HEK293T (cell line): ENCODE measurements around the gene CHAC1.

ENCODE experiments used
- BHLHE40 ChIP-seq: fragments of 450-650 bp; IDR thresholded peaks from 2 replicates; pipeline ENCODE4 v1.6.1; 2016; ENCODE audit warnings: mild to moderate bottlenecking, moderate library complexity, borderline replicate concordance
- TARDBP ChIP-seq: fragments of 450-650 bp; IDR thresholded peaks from 2 replicates; pipeline ENCODE4 v1.6.1; 2016
- TF ChIP-seq, protein P1 (sequence below): fragments of 450-650 bp; IDR thresholded peaks from 2 replicates; pipeline ENCODE4 v1.6.1; 2016

DNA sequence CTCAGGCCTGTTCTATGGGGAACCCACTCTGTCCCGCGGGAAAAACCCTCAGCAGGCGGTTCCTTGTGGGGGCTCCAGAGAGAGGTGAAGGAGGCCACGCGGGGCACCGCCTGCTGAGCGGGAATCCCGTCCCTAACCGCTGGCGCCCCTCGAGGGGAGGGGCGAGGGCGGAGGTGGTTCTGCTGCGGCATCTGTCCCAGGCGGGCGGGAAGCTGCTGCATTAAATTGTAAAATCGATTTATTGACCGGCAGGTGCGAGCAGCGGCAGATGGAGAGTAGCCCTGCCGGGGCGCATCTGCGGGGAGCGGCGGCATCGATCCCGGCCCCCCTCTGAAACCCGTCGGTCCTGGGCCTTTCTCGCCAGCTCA, 27.8 kb upstream of the CHAC1 start:
- no peak for TF ChIP-seq TARDBP
- no peak for TF ChIP-seq BHLHE40
- TF ChIP-seq, protein P1, sequence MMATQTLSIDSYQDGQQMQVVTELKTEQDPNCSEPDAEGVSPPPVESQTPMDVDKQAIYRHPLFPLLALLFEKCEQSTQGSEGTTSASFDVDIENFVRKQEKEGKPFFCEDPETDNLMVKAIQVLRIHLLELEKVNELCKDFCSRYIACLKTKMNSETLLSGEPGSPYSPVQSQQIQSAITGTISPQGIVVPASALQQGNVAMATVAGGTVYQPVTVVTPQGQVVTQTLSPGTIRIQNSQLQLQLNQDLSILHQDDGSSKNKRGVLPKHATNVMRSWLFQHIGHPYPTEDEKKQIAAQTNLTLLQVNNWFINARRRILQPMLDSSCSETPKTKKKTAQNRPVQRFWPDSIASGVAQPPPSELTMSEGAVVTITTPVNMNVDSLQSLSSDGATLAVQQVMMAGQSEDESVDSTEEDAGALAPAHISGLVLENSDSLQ, result no peak
